ENCODE measurements around the gene FOXP4.

GRCh38 chr6:41624621-41625380, 78.6 kb downstream of the FOXP4 start:
- TF ChIP-seq EZH2 (IDR thresholded peaks at IDR 0.05; ENCODE audit: low read depth), result no peak
- TF ChIP-seq, protein P1, sequence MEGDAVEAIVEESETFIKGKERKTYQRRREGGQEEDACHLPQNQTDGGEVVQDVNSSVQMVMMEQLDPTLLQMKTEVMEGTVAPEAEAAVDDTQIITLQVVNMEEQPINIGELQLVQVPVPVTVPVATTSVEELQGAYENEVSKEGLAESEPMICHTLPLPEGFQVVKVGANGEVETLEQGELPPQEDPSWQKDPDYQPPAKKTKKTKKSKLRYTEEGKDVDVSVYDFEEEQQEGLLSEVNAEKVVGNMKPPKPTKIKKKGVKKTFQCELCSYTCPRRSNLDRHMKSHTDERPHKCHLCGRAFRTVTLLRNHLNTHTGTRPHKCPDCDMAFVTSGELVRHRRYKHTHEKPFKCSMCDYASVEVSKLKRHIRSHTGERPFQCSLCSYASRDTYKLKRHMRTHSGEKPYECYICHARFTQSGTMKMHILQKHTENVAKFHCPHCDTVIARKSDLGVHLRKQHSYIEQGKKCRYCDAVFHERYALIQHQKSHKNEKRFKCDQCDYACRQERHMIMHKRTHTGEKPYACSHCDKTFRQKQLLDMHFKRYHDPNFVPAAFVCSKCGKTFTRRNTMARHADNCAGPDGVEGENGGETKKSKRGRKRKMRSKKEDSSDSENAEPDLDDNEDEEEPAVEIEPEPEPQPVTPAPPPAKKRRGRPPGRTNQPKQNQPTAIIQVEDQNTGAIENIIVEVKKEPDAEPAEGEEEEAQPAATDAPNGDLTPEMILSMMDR (conservative IDR thresholded peaks at IDR 0.05), result no peak
